Measurements from ENCODE around the gene COG7.
A peak's percentile ranks its signal among the peaks of the same experiment; 100 is the strongest.
"Not testable (repeated sequence)": the region's sequence is repeated elsewhere in the genome, so short reads cannot be mapped to it uniquely, and the experiment has no call there.

The COG7 gene

DNA sequence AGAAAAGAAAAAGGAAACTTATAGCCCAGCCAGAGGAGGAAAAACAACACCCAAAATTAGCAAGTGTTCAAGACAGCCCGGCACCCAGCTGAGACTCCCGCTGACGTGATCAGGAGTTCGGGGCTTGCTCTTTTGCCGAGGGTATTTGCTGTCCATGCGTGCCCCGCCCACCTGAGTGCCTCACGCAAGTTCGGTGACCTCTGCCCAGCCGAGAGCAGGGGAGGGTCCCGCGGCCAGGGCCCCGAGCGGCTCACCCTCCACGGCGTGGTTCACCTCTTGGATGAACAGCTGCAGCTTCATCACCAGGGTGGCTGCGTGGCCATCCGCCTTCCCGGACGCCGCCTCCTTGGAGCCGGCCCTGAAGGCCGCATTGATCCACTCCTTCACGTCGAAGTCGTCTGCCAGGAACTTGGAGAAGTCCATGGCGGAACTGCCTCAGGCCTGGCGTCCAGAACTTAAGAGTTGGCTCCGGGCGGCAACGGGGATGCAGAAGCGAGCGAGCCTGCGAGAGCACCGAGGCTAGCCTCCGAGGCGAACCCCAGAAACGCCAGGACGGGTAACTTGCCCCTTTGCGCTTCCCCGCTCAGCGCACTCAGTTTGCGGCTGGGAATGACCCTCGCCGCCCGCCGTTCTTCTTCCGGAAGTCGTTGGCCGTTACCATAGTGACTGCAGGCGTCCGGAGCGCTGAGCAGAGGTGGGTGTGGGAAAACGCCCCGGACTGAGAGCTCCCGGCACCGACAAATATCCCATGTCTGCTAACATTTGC, at the start of gene COG7:
Gene COG7 (minus strand): TSS at position 618 of the 766 bp plus-strand sequence. CDS start 195 bp downstream, at position 423.
- DNase-seq, result peak; percentile 23

- no peak for DNase-seq
These were observed 49.5 kb upstream of the COG7 start for GRCh38 chr16:23502466-23502865.

- DNase-seq, result no peak
These were observed 48.3 kb upstream of the COG7 start for GRCh38 chr16:23501291-23501690.

DNA sequence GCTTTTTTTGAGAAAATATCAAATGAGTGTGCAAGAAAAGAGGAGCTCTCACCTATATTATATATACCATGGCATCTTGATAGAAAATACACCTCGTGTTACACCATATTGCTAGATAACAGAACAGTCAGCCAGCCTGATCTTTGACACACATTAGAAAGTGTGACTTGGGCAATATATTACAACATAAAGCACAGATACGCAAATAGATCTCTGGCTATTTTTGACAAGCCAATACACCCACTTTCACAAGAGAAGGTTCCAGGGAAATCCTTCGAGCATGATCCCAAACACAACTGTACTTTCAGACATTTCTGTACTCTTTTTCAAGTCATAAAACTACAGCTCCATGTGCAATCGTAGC, 47.9 kb upstream of the COG7 start:
- no peak for DNase-seq

DNA sequence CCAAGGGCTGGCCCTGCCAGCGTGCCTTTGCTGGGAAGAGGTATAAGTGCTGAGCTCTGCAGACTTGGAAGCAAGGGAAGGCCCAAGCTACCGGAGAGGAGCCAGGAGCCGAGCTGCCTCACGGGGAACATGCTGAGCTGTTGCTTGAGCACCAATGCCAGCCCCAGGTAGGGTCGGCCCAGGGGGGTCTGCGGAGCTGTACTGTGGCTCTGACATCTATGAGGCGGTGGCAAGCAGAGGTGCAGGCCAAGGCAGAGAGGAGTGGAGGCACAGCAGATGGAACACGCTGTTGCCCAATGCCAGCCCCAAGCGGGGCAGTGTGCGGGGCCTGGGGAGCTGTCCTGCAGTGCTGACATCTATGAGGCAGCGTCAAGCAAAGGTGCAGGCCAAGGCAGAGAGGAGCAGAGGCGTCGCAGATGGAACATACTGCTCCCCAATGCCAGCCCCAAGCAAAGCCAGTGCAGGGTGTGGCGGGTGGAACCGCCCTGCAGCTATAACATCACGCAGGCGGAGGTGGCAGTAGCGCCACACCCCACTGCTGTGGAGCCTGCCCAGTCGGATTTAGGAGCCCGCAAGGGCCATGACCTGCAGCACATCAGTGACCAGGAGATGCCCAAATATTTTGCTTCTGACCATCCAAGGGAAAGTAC, 47.3 kb upstream of the COG7 start:
- no peak for DNase-seq

DNA sequence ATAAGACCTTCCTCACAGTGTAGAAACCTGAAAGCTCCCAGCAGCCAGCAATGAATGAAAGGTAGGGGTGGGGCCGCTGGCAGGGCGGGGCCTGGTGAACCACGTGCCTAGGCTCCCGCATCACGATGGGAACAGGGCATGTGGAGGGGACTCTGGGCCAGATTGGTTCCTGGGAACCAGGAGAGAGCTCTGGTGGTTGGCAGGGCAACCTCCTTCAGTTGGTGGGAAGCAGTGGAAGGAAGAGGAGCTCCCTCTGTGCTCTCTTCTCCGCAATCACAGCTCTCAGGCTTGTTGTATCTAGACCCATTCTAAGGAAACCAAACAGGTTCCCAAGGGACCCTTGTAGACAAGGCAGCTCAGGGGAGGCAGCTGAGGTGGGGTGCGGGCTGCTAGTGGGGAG, 46.8 kb upstream of the COG7 start:
- DNase-seq, result no peak

GRCh38 chr16:23498863-23499262, 45.9 kb upstream of the COG7 start:
- DNase-seq, result no peak

- DNase-seq, result no peak
These were observed 44.5 kb upstream of the COG7 start for GRCh38 chr16:23497543-23497868.

DNA sequence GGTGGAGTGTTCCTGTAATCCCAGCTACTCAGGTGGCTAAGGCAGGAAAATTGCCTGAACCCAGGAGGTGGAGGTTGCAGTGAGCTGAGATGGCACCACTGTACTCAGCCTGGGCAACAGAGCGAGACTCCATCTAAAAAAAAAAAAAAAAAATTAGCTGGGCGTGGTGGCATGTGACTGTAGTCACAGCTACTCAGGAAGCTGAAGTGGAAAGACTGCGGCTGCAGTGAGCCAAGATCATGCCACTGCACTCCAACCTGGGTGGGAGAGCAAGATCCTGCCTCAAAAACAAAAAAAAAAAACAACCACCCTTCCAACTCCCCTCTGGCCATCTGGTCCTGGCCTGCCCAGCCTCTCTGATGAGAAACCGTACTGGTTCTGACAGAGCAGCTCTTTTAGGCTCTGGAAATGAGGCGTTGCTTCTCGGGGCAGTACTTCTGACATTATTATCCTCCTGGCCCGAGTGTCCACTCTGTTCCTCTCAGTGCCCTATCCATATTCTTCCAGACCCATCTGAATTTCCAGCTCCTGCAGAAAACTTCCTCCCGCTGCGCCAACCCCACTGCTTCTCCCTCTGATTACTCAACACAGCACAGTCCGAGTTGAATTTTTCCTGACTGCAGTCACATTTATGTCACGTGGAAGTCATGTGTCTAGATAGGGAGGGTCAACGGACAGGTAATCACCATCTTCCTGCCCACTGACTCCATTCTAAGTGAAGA, 44.0 kb upstream of the COG7 start:
- no peak for DNase-seq

GRCh38 chr16:23495671-23496070, 42.7 kb upstream of the COG7 start:
- no peak for DNase-seq

- no peak for DNase-seq
These were observed 41.2 kb upstream of the COG7 start for GRCh38 chr16:23494188-23494587.

GRCh38 chr16:23491490-23492391, 38.8 kb upstream of the COG7 start:
- DNase-seq, result no peak

- DNase-seq, result no peak
These were observed 33.5 kb upstream of the COG7 start for GRCh38 chr16:23486480-23486879.

DNA sequence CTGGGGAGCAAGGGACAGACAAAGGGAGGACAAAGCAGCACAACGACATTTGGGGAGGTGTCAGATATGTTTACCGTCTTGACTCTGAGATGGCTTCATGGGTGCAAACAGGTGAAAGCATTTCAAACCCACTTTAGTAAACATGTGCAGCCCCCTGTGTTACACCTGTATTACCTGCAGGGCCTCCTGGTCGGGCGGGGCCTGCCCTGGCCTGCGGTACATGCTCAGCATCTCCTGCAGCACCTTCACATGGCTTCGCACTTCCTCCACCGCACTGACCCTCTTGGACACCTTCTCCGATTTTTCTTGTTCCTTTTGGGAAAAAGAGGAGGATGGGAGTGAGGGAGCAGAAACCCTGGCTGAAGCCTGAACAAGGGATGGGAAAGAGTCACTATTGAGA, 32.9 kb upstream of the COG7 start:
- DNase-seq, result no peak

DNA sequence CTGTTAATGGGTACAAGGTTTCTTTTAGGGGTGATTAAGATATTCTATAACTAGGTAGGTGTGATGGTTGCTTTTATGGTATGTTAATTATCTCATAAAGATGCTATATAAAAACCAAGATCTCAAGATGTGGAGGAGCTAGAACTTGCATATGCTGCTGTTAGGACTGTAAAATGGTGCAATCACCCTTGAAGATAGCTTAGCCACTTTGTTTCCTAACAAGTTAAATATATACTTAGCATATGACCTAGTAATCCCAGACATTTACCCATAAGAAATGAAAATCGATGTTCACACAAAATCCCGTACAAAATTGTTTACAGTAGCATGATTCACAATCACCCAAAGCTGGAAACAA, 32.2 kb upstream of the COG7 start:
- DNase-seq, result no peak

DNA sequence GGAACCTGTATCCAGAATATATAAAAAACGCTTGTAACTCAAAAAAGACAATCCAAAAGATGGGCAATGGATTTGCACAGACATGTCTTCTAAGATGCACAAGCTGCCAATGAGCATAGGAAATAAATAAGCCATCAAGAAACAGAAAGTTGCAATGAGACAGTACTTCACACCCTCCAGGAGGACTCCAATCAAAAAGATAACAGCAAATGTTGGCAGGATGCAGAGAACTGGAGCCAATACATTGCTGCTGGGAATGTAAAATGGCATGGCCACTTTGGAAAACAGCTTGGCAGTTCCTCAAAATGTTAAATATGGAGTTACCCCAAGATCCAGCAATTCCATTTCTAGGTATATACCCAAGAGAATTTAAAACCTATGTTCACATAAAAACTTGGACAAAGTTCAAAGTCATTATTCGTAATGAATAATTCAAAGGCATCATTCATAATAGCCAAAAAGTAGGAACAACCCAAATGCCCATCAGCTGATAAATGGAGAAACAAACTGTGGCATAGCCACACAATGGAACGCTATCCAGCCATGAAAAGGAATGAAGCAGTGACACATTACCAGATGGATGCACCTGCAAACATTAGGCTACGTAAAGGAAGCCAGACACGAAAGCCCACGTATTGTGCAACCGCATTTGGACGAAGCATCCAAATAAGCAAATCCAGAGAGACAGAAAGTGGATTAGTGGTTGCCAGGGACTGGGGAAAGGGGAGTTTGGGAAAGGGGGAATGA, 31.7 kb upstream of the COG7 start:
- no peak for DNase-seq

GRCh38 chr16:23483492-23483891, 30.5 kb upstream of the COG7 start:
- DNase-seq, result not testable (repeated sequence)

DNA sequence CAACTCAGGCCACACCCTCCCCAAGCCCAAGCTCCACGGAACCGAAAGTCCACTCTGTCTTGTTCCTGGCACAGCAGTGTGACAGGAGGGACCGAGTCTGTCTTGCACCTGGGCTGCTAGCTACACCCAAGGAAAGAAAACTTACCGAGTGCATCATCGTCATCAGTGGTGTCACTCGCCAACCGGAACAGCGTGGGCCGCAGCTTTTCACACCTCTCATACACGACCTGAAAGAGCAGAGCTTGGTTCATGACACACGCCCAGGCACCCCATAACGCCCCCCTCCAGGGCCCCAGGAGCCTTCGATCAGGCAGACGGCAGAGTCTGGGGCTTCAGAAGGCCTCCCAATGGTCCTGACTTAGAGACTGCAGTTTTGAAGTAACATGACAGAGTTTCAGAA, 29.8 kb upstream of the COG7 start:
- DNase-seq, result no peak

DNA sequence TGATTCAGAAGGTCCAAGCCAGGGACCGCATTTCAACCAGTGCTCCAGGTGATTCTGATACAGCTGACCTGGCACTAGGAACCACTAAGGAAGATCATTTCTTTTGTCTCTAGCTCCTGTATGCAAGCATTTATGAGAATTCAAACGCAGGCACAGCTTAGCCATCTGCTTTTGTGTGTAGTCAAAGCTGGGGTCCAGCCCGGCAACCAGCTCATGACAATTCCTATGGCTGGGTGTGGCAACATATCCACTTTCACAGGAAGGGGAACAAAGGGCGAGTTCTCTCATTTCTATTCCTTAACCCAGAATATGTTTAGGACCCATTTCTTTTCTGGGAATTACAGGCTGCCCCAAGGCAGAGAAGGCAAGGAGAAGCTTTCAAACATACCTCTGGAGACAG, 27.3 kb upstream of the COG7 start:
- DNase-seq, result no peak

DNA sequence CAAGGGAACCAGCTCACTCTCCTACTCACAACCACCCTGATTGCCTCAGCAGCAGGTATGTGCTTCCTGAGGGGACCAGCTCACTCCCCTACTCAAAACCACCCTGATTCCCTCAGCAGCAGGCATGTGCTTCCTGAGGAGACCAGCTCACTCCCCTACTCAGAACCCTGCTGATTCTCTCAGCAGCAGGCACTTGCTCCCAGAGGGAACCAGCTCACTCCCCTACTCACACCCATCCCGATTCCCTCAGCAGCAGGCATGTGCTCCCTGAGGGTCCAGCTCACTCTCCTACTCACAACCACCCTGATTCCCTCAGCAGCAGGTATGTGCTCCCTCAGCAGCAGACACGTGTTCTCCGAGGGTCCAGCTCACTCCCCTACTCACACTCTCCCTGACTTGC, 26.1 kb upstream of the COG7 start:
- DNase-seq, result no peak

GRCh38 chr16:23478566-23478965, 25.6 kb upstream of the COG7 start:
- DNase-seq, result no peak

DNA sequence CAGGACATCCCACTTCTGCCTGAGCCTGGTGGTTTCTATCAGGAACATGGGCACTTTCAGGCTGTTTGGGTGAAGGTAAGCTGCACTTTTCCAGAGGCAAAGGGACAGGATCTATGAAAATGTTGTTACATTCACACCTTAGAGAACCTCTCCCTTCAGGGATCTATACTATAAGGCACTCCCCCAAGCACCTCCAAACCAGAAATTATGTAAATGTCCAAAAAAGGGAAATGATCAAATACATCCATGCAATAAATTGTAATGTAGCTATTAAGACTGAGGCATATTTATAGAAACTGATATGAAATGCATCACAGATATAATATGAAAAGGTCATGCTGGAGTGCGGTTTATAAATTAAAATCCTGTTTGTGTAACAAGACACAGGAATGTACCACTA, 23.3 kb upstream of the COG7 start:
- DNase-seq, result no peak

DNA sequence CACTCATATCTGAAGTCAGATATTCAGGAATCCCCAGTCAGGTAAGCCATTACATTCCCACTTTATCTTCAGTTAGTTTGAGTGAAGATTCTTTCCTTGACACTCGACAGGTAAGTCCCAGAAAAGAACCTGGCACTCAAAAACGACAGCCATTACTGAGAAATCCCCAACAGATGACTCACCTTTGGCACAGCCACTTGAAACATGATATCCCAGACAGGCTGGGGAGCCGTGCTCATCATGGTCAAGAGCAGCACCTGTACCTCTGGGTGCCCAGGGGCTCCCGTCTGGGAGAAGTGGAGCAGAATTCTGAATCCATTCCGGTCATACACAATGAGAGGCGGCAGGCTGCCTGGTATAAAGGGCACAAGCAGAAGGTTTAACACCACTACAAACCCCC, 16.8 kb upstream of the COG7 start:
- no peak for DNase-seq
